ENCODE data around the gene SEPTIN7.

Gene SEPTIN7

DNA sequence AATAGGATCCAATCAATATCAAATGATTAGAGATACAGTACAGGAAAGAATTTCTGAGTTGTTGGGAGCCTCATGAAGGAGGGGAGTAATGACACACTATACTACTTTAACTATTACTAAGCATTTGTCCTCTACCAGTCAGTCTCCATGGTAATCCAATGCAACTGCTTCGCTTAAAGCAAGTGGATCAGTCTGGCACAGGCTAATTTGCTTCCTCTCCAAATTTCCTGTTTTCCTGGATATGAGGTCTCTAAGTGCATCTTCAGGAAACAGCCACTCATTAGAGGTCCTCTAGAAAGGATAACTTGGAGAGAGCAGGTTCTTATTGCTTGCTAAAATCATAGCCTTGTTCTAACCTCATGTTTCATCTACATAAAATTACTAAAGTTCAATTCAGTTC, 8.4 kb upstream of the SEPTIN7 start:
- DNase-seq = no peak

DNA sequence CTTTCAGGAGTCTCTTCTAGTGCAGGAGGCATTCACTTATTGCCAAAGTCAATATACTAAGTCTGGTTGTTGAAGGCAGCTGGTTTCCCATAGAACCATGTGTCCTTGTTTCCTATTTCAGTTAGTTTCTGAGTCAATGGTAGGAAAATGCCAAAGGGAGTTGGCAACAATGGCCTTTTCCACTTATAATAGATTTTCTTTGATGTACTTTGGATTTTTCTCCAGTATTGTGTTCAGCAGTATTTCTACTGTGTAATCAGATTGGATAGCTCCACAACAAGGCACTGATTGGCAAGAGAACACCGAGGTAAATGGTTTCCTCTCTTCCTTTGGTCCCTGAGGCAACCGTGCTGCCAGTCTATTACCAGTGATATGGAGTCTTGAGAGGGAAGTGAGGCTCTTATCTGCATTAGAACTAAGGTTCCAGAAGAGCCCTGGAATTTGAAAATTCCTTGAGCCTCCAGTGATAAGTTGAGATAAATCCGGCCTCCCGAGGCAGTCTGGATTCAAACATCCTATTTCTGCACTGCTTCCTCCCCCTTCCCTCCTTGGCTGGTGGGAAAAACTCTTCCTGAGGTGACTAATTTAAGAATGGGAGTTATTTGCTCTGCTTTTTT, 7.9 kb upstream of the SEPTIN7 start:
- DNase-seq = no peak

GRCh38 chr7:35797311-35797710, 3.5 kb upstream of the SEPTIN7 start:
- no peak for DNase-seq

DNA sequence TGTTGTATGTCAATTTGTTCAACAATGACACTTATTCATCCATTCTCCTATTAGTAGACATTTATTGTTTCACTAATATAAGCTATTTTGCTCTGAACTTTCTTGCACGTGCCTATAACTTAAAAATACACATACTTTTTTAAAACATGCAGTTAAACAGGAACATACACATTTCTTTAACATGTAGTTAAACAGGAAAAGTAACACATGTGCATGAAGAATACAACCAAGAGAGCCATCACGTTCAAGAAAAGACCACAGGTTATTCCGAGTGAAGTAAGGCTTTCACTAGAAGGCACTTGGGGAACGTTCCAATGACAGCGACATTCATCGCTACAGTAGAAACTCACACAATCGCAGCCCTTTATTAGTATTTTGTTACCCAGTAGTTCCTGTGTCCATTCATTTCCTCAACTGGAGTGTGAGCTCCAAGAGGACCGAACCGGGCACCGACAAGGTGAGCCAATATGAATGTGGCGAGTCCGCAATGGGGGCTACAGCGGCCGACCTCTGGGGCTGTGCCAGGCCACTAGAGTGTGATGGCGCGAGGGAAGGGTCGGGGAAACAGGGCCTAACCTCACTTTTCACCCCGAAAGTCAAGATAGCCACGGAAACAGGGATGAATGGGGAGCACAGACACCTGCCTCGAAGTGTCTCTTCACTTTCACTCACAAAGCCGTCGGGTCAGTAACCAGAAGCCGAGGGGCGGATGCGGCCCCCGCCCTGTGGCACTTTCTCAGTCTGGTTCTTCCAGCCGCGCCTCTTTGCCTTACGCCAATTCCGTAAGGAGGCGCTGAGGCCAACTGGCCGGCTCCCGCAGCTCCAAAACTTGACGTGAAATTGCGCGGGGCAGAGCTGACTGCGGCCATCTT, 775 bp upstream of the SEPTIN7 start:
- peak; percentile 88 for DNase-seq

- peak; percentile 81 for DNase-seq
These were observed 690 bp downstream of the SEPTIN7 start for GRCh38 chr7:35801392-35802101.

GRCh38 chr7:35802102-35802466, 1.2 kb downstream of the SEPTIN7 start:
- DNase-seq = no peak

DNA sequence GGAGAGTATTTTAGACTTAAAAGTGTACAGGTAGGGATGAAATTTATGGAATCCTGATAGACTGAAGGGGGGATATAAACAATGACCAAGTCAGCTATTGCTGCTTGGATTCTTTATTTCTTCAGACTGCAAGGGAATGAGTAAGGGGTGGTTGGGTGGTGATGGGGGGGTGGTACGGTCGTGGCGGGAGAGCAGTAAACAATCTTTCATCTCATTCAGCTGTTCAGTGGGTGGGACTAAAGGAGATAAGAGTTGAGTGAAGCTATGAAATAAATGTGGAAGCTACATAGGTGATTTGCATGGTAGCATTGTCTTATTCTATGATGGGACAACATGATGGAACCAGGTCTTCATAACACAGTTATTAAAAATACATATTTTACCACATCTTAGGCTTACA, 1.8 kb downstream of the SEPTIN7 start:
- no peak for DNase-seq

- DNase-seq = no peak
These were observed 3.5 kb downstream of the SEPTIN7 start for GRCh38 chr7:35804231-35804970.

DNA sequence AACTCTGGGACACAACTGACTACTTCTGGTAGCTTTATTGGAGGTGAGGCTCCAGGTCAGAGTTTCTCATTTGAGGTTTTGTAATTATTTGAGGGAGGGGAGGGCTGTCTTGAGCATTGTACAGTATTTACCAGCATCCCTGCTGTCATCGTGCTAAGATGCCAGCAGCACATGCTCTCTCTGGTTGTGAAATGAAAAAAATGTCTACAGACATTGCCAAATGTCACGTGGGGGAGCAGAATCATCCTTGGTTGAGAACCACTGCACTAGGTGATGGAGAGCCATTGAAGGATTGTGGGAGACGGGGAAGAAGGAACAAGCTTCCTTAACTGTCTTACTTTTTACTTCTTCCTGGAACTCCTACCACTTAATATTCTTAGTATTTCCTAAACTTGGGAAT, 5.0 kb downstream of the SEPTIN7 start:
- no peak for DNase-seq

- no peak for DNase-seq
These were observed 15.7 kb downstream of the SEPTIN7 start for GRCh38 chr7:35816514-35816913.

DNA sequence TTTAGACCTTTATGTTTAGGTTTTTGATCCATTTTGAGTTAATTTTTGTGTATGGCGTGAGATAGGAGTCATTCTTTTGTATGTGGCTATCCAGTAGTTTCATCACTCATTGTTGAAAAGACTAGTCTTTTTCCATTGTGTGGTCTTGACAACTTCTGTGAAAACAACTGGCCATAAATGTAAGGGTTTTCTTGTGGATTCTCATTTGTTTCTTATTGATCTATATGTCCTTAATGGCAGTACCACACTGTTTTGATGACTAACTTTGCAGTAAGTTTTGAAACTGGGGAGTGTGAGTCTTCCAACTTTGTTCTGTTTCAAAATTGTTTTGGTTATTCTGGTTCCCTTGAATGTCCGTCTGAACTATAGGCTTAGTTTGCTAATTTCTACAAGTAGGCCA, 16.3 kb downstream of the SEPTIN7 start:
- no peak for DNase-seq

GRCh38 chr7:35817930-35818329, 17.1 kb downstream of the SEPTIN7 start:
- no peak for DNase-seq

DNA sequence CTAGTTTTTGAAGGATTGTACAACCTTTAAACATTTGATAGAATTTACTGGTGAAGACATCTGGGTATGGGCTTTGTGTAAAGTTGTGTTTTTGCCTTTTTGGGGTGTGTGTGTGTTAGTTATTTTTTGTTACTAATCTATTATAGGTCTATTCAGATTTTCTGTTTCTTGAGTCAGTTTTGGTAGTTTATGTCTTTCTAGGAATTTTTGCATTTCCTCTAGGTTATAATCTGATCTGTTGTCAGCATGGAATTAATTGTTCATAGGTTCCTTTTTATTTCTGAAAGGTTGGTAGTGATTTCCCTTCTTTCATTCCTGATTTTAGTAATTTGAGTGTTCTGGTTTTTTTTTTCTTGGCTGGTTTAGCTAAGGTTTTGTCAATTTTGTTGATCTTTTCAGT, 17.7 kb downstream of the SEPTIN7 start:
- DNase-seq = no peak

GRCh38 chr7:35819310-35819709, 18.5 kb downstream of the SEPTIN7 start:
- DNase-seq = no peak

DNA sequence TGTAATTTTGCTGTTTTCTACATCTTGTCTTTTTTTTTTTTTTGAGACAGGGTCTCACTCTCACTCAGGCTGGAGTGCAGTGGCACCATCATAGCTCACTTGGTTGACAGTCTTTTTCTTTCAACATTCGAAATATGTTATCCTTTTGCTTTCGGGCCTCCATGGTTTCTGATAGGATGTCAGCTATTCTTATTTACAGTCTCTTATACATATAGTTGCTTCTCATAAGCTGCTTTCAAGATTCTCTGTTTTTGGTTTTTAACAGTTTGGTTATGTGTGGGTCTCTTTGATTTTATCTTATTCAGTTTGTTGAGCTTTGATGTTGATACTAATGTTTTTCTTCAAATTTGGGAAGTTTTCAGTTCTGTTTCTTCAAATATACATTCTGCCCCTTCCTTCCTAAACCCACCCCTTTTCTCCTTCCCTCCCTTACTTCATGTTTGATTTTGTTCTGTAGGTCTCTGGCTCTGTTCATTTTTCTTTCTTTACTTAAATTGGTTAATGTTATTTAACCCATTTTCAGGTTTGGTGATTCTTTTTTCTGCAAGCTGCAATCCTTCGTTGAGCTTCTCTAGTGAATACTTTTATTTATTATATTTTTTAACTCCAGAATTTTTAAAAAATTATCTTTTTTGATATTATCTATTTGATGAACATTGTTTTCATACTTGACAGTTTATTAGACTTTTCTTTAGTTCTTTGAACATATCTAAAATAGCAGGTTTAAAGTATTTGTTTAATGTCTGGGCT, 19.3 kb downstream of the SEPTIN7 start:
- DNase-seq = no peak

DNA sequence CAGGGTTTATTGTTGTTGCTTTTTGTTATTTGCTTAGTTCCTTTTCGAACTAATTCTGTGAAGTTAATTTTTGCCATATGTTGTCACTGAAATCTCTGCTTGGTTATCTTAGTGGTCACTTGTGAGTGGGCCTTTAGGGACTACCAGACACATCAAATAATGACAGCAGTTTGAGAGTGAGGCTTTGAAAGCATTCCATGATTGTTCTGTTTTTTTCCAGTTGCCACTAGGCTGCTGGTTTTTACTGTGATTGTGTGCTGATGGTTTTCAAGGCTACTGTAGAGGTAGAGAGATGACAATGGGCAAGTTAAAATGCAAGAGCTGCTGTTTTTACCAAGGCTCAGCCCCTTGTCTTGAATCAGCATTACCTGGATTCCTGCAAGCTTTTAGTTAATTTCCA, 20.0 kb downstream of the SEPTIN7 start:
- DNase-seq = no peak

GRCh38 chr7:35823440-35823839, 22.6 kb downstream of the SEPTIN7 start:
- no peak for DNase-seq

- no peak for DNase-seq
These were observed 25.1 kb downstream of the SEPTIN7 start for GRCh38 chr7:35825974-35826373.

DNA sequence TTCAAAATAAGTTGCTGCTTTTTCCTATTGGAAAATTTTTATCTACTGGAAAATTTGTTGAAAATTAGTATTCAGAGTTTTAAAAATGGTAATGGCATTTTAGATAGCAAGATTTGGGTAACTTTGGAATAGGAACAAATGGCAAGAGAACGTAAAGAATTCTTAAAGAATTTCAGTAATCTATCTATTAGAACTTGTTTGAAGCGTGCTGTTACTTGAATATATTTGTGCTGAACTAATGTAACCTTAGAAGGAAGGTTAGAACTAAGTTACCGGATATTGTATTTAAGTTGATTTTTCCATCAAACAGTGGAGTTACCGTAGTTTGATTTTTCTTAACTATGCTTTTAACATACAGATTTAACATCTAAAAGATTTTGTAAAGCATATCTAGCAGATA, 25.9 kb downstream of the SEPTIN7 start:
- DNase-seq = no peak

DNA sequence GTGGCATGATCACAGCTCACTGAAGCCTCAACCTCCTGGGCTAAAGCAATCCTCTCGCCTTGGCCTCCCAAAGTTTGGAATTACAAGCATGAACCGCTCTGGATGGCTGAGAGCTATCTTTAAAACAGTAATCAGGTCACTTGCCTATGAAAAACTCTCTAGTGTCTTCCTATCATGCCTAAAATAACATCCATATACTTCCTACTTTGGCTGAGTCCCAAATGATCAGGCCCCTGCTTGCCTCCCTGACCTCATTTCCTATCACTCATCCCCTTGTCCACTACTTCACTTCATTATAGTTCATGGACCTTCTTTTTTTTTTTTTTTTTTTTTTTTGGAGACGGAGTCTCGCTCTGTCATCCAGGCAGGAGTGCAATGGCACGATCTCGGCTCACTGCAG, 28.0 kb downstream of the SEPTIN7 start:
- no peak for DNase-seq

DNA sequence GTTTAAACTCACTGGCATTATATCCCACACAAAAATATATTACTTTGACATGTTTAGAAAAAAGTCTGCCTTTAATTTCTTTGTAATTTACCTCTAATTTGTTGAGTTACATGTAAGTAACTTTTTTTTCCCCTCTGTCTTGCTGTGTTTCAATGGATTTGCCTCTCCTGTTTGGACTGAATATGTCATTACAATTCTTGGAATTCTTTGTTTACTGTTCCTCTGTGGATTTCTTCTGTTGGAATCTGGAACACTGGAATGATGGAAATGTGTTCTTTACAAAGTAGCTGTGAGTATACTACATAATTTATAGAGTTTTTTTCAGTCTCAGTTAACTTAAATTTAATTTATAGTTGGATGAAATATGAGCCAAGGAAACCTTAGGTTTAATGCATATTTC, 30.4 kb downstream of the SEPTIN7 start:
- no peak for DNase-seq
